Psoas muscle (tissue), 8 donors: ENCODE measurements around the gene RNF150. TPM values are rescaled to one million over a fixed set of nuclear protein-coding genes. Genes with fewer than 3 reads are reported as not detected.

Source experiments
- ATAC-seq, 4 donors: fragments of 200-7000 bp; cut with Tn5 transposase; one replicate each; pipeline ENCODE4 v1.9.1; 2020; ENCODE audit warnings: moderate library complexity in 3 of 4, mild to moderate bottlenecking in 2 of 4
- DNase-seq, 2 donors: peaks; one replicate each; pipeline ENCODE4 v3.0.0-alpha.2; 2020
- H3K27ac ChIP-seq: fragments of 200-600 bp; one replicate; pipeline ENCODE4 v1.8.0; 2022
- H3K27me3 ChIP-seq, 3 donors: fragments of 200-600 bp in 1 of 3; one replicate each; pipeline versions ENCODE4 v1.6.1 to v1.8.0; 2013 to 2022; ENCODE audit warnings: low read length in 2 of 3, mild to moderate bottlenecking in 2 of 3, moderate library complexity in 1 of 3; ENCODE audit not compliant: insufficient read depth in 3 of 3
- H3K36me3 ChIP-seq, 2 donors: fragments of 200-600 bp in 1 of 2; one replicate each; pipeline versions ENCODE4 v1.6.1 to v1.8.0; 2013 to 2022; ENCODE audit warnings: low read depth in 1 of 2, mild to moderate bottlenecking in 1 of 2, moderate library complexity in 1 of 2; ENCODE audit not compliant: insufficient read depth in 1 of 2
- H3K4me1 ChIP-seq: fragments of 200-600 bp; one replicate; pipeline ENCODE4 v1.8.0; 2022
- H3K4me3 ChIP-seq: fragments of 200-600 bp; one replicate; pipeline ENCODE4 v1.8.0; 2022; ENCODE audit warnings: mild to moderate bottlenecking
- H3K9me3 ChIP-seq: fragments of 200-600 bp; one replicate; pipeline ENCODE4 v1.8.0; 2022
- CTCF ChIP-seq: fragments of 200-600 bp; IDR thresholded peaks from one replicate; pipeline ENCODE4 v1.8.0; 2022; ENCODE audit warnings: antibody characterized with exemption
- WGBS, 3 donors: extraction: QIAGEN DNeasy Blood & Tissue Kit; methylation state at CpG; one replicate each; pipeline versions ENCODE4 v1.1.6 to v1.1.7; 2013; 5-methylcytosine and 5-hydroxymethylcytosine counted together
- intact Hi-C, 2 donors: fragments of 100-400 bp; cut with DNase I; formaldehyde crosslinking; loops; one replicate each; pipeline versions ENCODE4 v1.11.0 to v1.14.2; 2022
- polyA plus RNA-seq, 3 donors: library from polyadenylated mRNA; stranded (reverse); fragments of 200-250 nt; gene quantifications; one replicate each; pipeline ENCODE4 v1.2.3, GENCODE V29; 2013
- total RNA-seq, 4 donors: library from RNA; stranded (reverse); fragmentation: NEBNext Ultra II Directional in 2 of 4; extraction: Animal tissue kit (Norgen Biotek cat#: 25700) in 2 of 4; gene quantifications; one replicate each; pipeline versions ENCODE4 v1.2.1 to v1.2.4, GENCODE V29; 2021 to 2023
- donor health status: healthy with polysubstance abuse.
- donor health status: DM: no; HTN: no; CAD: no; lungs with moderate emphysema.
- donor health status: Bipolar disorder and iron deficiency.
- donor health status: healthy.
- donor health status: DM: yes; HTN: yes; CAD: no.
- donor health status: DM: no; HTN: no; CAD: no.
- donor health status: DM: no; HTN: no; CAD: no.
- donor health status: DM: yes; HTN: yes; CAD: no.

The RNF150 gene
- total and polyA plus RNA-seq, 7 donors, result 0.78 to 12.6 (median 3.2) TPM

- no peak for DNase-seq
- H3K27ac ChIP-seq, result no peak overlapping the region
- no peaks in the 10 kb centered on the region for H3K27me3 ChIP-seq
- H3K4me1 ChIP-seq, result peaks cover 15% of the 10 kb centered on the region
- H3K36me3 ChIP-seq, result no peaks in the 10 kb centered on the region
- TF ChIP-seq CTCF, result no peak
- ATAC-seq, result no peak
- 40 to 45% (median 44%) methylated on average over 3 of the region's 3 CpGs for WGBS, 3 donors
- no peak overlapping the region for H3K4me3 ChIP-seq
- no peaks in the 10 kb centered on the region for H3K9me3 ChIP-seq
- intact Hi-C loops, result no loop called here
Observed at GRCh38 chr4:140928880-140929279, 204.4 kb downstream of the RNF150 start.

- no peaks in the 10 kb centered on the region for H3K36me3 ChIP-seq
- H3K9me3 ChIP-seq, result no peaks in the 10 kb centered on the region
- TF ChIP-seq CTCF, result no peak
- H3K27me3 ChIP-seq, result no peaks in the 10 kb centered on the region
- intact Hi-C loops, result no loop called here
- no peak overlapping the region for H3K27ac ChIP-seq
- H3K4me1 ChIP-seq, result peaks cover 12% of the 10 kb centered on the region
- ATAC-seq, result no peak
- 72 to 79% (median 77%) methylated on average over 2 of the region's 2 CpGs for WGBS, 3 donors
- no peak for DNase-seq
- no peak overlapping the region for H3K4me3 ChIP-seq
Observed at GRCh38 chr4:140926672-140927071, 206.6 kb downstream of the RNF150 start.

- intact Hi-C loops, result no loop called here
- peak; percentile 28 to 59 (median 46) for ATAC-seq
Observed at GRCh38 chr4:140925417-140925816, 207.9 kb downstream of the RNF150 start.

GRCh38 chr4:140924761-140925392 is 208.4 kb downstream of the RNF150 start:
- Histone ChIP-seq H3K4me1 (peaks cover 12% of the 10 kb centered on the region), H3K36me3 (no peaks in the 10 kb centered on the region), H3K27ac (no peak overlapping the region), H3K4me3 (no peak overlapping the region), H3K27me3 (no peaks in the 10 kb centered on the region), H3K9me3 (no peaks in the 10 kb centered on the region)
- WGBS, 3 donors, result 28 to 46% (median 34%) methylated on average over 3 of the region's 3 CpGs
- no peak for DNase-seq
- TF ChIP-seq CTCF, result no peak
- peak; percentile 42 to 60 (median 48) for ATAC-seq
- intact Hi-C loops, result no loop called here

More at GRCh38 chr4:140925417-140925816, 207.9 kb downstream of the RNF150 start:
- no peak overlapping the region for H3K4me3 ChIP-seq
- H3K27me3 ChIP-seq, result no peaks in the 10 kb centered on the region
- H3K4me1 ChIP-seq, result peaks cover 12% of the 10 kb centered on the region
- no peaks in the 10 kb centered on the region for H3K9me3 ChIP-seq
- H3K36me3 ChIP-seq, result no peaks in the 10 kb centered on the region
- 28 to 46% (median 29%) methylated on average over 6 of the region's 6 CpGs for WGBS, 3 donors
- H3K27ac ChIP-seq, result no peak overlapping the region
- TF ChIP-seq CTCF, result no peak
- no peak for DNase-seq
